Measurements from ENCODE around the gene NUTM2E. TPM values are rescaled to one million over a fixed set of nuclear protein-coding genes. Genes with fewer than 3 reads are reported as not detected.
A peak's percentile ranks its signal among the peaks of the same experiment; 100 is the strongest.
"Not testable (repeated sequence)": the region's sequence is repeated elsewhere in the genome, so short reads cannot be mapped to it uniquely, and the experiment has no call there.

Gene NUTM2E
- polyA plus RNA-seq (ENCODE audit: insufficient read length) = 0.18 TPM
- long read RNA-seq, donor 1 = 0 reads
- long read RNA-seq, donor 2 = 0 reads
- long read RNA-seq, donor 3 = 0 reads
- long read RNA-seq, donor 4 = 0 reads
- long read RNA-seq, donor 5 = 0 reads
- long read RNA-seq, donor 6 = 0 reads
- long read RNA-seq, donor 7 = 0 reads
- long read RNA-seq, donor 8 = 0 reads

GRCh38 chr10:79826496-79827215 lies at the start of gene NUTM2E:
Gene NUTM2E (plus strand): TSS chr10:79826739. CDS start chr10:79841741, 15,002 bp downstream.
- DNase-seq = peak; percentile 68

- DNase-seq = not testable (repeated sequence)
Measured at GRCh38 chr10:79777997-79778396, 48.5 kb upstream of the NUTM2E start.

- DNase-seq = peak; percentile 70
Measured at GRCh38 chr10:79779310-79779938, 47.1 kb upstream of the NUTM2E start.

- not testable (repeated sequence) for DNase-seq
Measured at GRCh38 chr10:79779992-79780391, 46.5 kb upstream of the NUTM2E start.

- not testable (repeated sequence) for DNase-seq
Measured at GRCh38 chr10:79781584-79781983, 45.0 kb upstream of the NUTM2E start.

GRCh38 chr10:79787455-79787952 lies 39.0 kb upstream of the NUTM2E start:
- not testable (repeated sequence) for DNase-seq

GRCh38 chr10:79789351-79789750 lies 37.2 kb upstream of the NUTM2E start:
- DNase-seq = not testable (repeated sequence)

GRCh38 chr10:79791906-79792517 lies 34.5 kb upstream of the NUTM2E start:
- not testable (repeated sequence) for DNase-seq

GRCh38 chr10:79799337-79799736 lies 27.2 kb upstream of the NUTM2E start:
- DNase-seq = not testable (repeated sequence)

- not testable (repeated sequence) for DNase-seq
Measured at GRCh38 chr10:79805857-79806256, 20.7 kb upstream of the NUTM2E start.

GRCh38 chr10:79811895-79812294 lies 14.6 kb upstream of the NUTM2E start:
- not testable (repeated sequence) for DNase-seq

- not testable (repeated sequence) for DNase-seq
Measured at GRCh38 chr10:79816290-79816689, 10.2 kb upstream of the NUTM2E start.

- not testable (repeated sequence) for DNase-seq
Measured at GRCh38 chr10:79823387-79823786, 3.2 kb upstream of the NUTM2E start.

- DNase-seq = not testable (repeated sequence)
Measured at GRCh38 chr10:79825587-79826011, 940 bp upstream of the NUTM2E start.

- DNase-seq = peak; percentile 3
Measured at GRCh38 chr10:79826131-79826495, 426 bp upstream of the NUTM2E start.

GRCh38 chr10:79833833-79834232 lies 7.3 kb downstream of the NUTM2E start:
- DNase-seq = not testable (repeated sequence)

GRCh38 chr10:79835891-79836290 lies 9.4 kb downstream of the NUTM2E start:
- not testable (repeated sequence) for DNase-seq

- DNase-seq = not testable (repeated sequence)
Measured at GRCh38 chr10:79836891-79837290, 10.4 kb downstream of the NUTM2E start.

GRCh38 chr10:79838441-79838840 lies 11.9 kb downstream of the NUTM2E start:
- not testable (repeated sequence) for DNase-seq

- DNase-seq = not testable (repeated sequence)
Measured at GRCh38 chr10:79853191-79853854, 26.8 kb downstream of the NUTM2E start.

- not testable (repeated sequence) for DNase-seq
Measured at GRCh38 chr10:79862269-79862668, 35.7 kb downstream of the NUTM2E start.

- DNase-seq = not testable (repeated sequence)
Measured at GRCh38 chr10:79862803-79863202, 36.3 kb downstream of the NUTM2E start.
